WTC11 (cell line): ENCODE results near the gene NECTIN4.

Source experiments
- AFF4 ChIP-seq: sonication (generic); formaldehyde crosslinking; IDR thresholded peaks from 2 replicates; pipeline ENCODE4 v1.8.1; 2023; ENCODE audit warnings: mild to moderate bottlenecking, missing genetic modification reagents, borderline replicate concordance
- CTCF ChIP-seq: fragments of 200-600 bp; IDR thresholded peaks from 2 replicates; pipeline ENCODE4 v1.8.0; 2022; ENCODE audit warnings: antibody characterized with exemption
- ETV6 ChIP-seq: sonication (generic); formaldehyde crosslinking; IDR thresholded peaks from 2 replicates; pipeline ENCODE4 v1.8.1; 2022; ENCODE audit warnings: mild to moderate bottlenecking, missing genetic modification reagents
- FOXJ3 ChIP-seq: sonication (generic); formaldehyde crosslinking; IDR thresholded peaks from 2 replicates; pipeline ENCODE4 v1.9.0; 2021; ENCODE audit warnings: missing genetic modification reagents, mild to moderate bottlenecking, borderline replicate concordance
- FOXP1 ChIP-seq: sonication (generic); formaldehyde crosslinking; IDR thresholded peaks from 2 replicates; pipeline ENCODE4 v1.8.0; 2022; ENCODE audit warnings: missing genetic modification reagents, mild to moderate bottlenecking, moderate library complexity, borderline replicate concordance
- FOXP4 ChIP-seq: sonication (generic); formaldehyde crosslinking; IDR thresholded peaks from 2 replicates; pipeline ENCODE4 v1.8.0; 2022; ENCODE audit warnings: mild to moderate bottlenecking, missing genetic modification reagents
- JUN ChIP-seq: sonication (generic); formaldehyde crosslinking; IDR thresholded peaks from 2 replicates; pipeline ENCODE4 v1.8.0; 2023; ENCODE audit warnings: mild to moderate bottlenecking, missing genetic modification reagents
- NFE2L1 ChIP-seq: sonication (generic); formaldehyde crosslinking; IDR thresholded peaks from 2 replicates; pipeline ENCODE4 v1.8.1; 2023; ENCODE audit warnings: missing genetic modification reagents
- PRDM15 ChIP-seq: sonication (generic); formaldehyde crosslinking; IDR thresholded peaks from 2 replicates; pipeline ENCODE4 v1.8.0; 2022; ENCODE audit warnings: missing genetic modification reagents
- TCF7 ChIP-seq: sonication (generic); formaldehyde crosslinking; IDR thresholded peaks from 2 replicates; pipeline ENCODE4 v1.8.0; 2022; ENCODE audit warnings: mild to moderate bottlenecking, low read depth, missing genetic modification reagents, moderate library complexity
- ZNF219 ChIP-seq: sonication (generic); formaldehyde crosslinking; IDR thresholded peaks from 2 replicates; pipeline ENCODE4 v1.8.0; 2023; ENCODE audit warnings: missing genetic modification reagents, mild to moderate bottlenecking, borderline replicate concordance
- ZSCAN18 ChIP-seq: fragments of 250-450 bp; sonication (Bioruptor Pico); IDR thresholded peaks from 2 replicates; pipeline ENCODE4 v2.1.2; 2022; ENCODE audit warnings: mild to moderate bottlenecking, moderate library complexity

GRCh38 chr1:161080441-161081405, 8.6 kb downstream of the NECTIN4 start:
- no peak for TF ChIP-seq CTCF
- TF ChIP-seq PRDM15 (CRISPR knock-in tag), result no peak
- no peak for TF ChIP-seq FOXP4 (CRISPR knock-in tag)
- no peak for TF ChIP-seq ETV6
- no peak for TF ChIP-seq TCF7 (CRISPR knock-in tag)
- no peak for TF ChIP-seq NFE2L1 (CRISPR knock-in tag)
- no peak for TF ChIP-seq FOXJ3 (CRISPR knock-in tag)
- TF ChIP-seq JUN (CRISPR knock-in tag), result no peak
- no peak for TF ChIP-seq ZSCAN18 (CRISPR knock-in tag)
- TF ChIP-seq FOXP1 (CRISPR knock-in tag), result no peak
- no peak for TF ChIP-seq AFF4
- no peak for TF ChIP-seq ZNF219 (CRISPR knock-in tag)
